Adrenal gland (tissue), 5 donors: ENCODE data around the gene TEKT5.

ENCODE experiments used
- POLR2A ChIP-seq, 2 donors: fragments of 450-650 bp; IDR thresholded peaks; one replicate each; pipeline ENCODE4 v1.6.1; 2017; ENCODE audit warnings: antibody characterized with exemption in 2 of 2, mild to moderate bottlenecking in 2 of 2, moderate library complexity in 1 of 2
- TF ChIP-seq, protein P1 (sequence below), 6 experiments: fragments of 450-650 bp in 4 of 6; fragments of 200-600 bp in 2 of 6; sonication (generic) in 1 of 6; IDR thresholded peaks; 1 replicate in 5 of 6; 2 replicates in 1 of 6; pipeline versions ENCODE4 v1.5.1 to v1.8.0; 2016 to 2021; ENCODE audit warnings: antibody characterized with exemption in 6 of 6, mild to moderate bottlenecking in 2 of 6, moderate library complexity in 1 of 6
- donor health status: DM: no; HTN: no; CAD: no.

DNA sequence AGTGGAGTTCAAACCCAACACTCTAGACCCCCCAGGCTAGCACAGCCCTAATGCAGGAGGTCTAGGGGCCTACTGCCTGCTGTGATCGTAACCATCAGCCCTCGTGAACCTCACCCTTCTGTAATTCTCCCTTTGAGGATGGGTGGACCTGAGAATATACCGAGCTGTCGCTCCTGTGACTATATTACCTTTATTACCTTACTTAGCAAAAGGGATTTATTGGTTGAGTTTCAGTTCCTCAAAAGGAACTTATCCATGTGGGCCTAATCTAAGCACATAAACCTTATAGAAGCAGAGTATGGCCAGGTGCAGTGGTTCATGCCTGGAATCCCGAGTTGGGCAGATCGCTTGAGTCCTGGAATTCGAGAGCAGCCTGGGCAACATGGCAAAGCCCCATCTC lies 95.1 kb downstream of the TEKT5 start:
- TF ChIP-seq, protein P1, sequence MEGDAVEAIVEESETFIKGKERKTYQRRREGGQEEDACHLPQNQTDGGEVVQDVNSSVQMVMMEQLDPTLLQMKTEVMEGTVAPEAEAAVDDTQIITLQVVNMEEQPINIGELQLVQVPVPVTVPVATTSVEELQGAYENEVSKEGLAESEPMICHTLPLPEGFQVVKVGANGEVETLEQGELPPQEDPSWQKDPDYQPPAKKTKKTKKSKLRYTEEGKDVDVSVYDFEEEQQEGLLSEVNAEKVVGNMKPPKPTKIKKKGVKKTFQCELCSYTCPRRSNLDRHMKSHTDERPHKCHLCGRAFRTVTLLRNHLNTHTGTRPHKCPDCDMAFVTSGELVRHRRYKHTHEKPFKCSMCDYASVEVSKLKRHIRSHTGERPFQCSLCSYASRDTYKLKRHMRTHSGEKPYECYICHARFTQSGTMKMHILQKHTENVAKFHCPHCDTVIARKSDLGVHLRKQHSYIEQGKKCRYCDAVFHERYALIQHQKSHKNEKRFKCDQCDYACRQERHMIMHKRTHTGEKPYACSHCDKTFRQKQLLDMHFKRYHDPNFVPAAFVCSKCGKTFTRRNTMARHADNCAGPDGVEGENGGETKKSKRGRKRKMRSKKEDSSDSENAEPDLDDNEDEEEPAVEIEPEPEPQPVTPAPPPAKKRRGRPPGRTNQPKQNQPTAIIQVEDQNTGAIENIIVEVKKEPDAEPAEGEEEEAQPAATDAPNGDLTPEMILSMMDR (IDR thresholded peaks at IDR 0.05) = no peak
- no peak for TF ChIP-seq POLR2A (IDR thresholded peaks at IDR 0.05)
